Sigmoid colon (tissue), 4 donors: ENCODE results near the gene CTH.

Experiments used
- EP300 ChIP-seq, 4 donors: sonication (generic); formaldehyde crosslinking; IDR thresholded peaks; one replicate each; pipeline ENCODE4 v1.6.1; 2017; ENCODE audit warnings: antibody characterized with exemption in 4 of 4
- POLR2A ChIP-seq, 2 donors: fragments of 450-650 bp; IDR thresholded peaks; one replicate each; pipeline ENCODE4 v1.6.1; 2016; ENCODE audit warnings: antibody characterized with exemption in 2 of 2, mild to moderate bottlenecking in 2 of 2, moderate library complexity in 2 of 2
- TF ChIP-seq, protein P1 (sequence below), 4 experiments: fragments of 450-650 bp in 3 of 4; fragments of 200-600 bp in 1 of 4; IDR thresholded peaks; one replicate each; pipeline ENCODE4 v1.5.1; 2016 to 2019; ENCODE audit warnings: antibody characterized with exemption in 4 of 4, mild to moderate bottlenecking in 3 of 4, moderate library complexity in 2 of 4

DNA sequence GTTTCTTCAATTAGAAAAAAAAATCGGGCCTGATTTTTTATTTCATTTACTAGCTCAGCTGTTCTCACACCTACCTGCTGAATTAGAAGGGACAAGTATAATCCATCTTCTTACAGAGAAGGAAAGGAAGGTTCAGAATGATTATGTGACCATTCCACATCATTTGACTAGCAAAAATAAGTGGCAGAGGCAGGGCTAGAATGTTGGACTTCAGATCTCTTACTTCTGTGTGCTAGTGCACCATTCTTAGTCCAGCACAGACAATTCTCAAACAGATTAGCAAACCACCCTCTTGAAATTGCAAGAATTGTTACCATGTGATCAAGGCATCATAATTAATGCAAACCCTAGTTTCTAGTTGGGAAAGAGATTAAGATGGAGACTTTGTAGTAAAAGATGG is 32.7 kb downstream of the CTH start:
- TF ChIP-seq POLR2A (IDR thresholded peaks at IDR 0.05), result no peak
- TF ChIP-seq, protein P1, sequence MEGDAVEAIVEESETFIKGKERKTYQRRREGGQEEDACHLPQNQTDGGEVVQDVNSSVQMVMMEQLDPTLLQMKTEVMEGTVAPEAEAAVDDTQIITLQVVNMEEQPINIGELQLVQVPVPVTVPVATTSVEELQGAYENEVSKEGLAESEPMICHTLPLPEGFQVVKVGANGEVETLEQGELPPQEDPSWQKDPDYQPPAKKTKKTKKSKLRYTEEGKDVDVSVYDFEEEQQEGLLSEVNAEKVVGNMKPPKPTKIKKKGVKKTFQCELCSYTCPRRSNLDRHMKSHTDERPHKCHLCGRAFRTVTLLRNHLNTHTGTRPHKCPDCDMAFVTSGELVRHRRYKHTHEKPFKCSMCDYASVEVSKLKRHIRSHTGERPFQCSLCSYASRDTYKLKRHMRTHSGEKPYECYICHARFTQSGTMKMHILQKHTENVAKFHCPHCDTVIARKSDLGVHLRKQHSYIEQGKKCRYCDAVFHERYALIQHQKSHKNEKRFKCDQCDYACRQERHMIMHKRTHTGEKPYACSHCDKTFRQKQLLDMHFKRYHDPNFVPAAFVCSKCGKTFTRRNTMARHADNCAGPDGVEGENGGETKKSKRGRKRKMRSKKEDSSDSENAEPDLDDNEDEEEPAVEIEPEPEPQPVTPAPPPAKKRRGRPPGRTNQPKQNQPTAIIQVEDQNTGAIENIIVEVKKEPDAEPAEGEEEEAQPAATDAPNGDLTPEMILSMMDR (IDR thresholded peaks at IDR 0.05), result no peak
- TF ChIP-seq EP300 (IDR thresholded peaks at IDR 0.05), result no peak
